Islet precursor cell (in vitro differentiated cells): ENCODE measurements around the gene AFDN.

Source experiments
- DNase-seq: peaks from one replicate; pipeline ENCODE4 v3.0.0-alpha.2; 2018

AFDN gene

DNA sequence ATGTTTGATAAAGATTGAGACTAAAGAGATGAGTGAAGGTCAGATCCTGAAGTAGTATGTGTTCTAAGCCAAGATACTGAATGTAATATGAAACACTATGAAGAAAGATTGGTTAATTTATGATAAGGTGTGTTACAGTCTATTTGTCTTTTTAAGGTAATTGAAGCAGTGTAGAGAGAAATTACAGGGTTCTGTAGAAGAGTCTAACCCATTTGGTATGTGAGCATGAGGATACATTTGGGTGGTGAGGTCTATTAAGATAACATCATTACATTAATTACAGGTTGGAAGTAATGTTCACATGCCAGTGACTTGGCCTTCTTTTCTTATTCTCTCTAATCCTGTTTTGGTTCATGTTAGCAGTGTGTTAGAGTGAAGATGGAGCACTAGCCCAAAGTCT is 61.4 kb downstream of the AFDN start:
- DNase-seq, result no peak

GRCh38 chr6:167892835-167893815 is 66.4 kb downstream of the AFDN start:
- peak; percentile 66 for DNase-seq

- no peak for DNase-seq
These were observed 68.3 kb downstream of the AFDN start for GRCh38 chr6:167894965-167895364.

DNA sequence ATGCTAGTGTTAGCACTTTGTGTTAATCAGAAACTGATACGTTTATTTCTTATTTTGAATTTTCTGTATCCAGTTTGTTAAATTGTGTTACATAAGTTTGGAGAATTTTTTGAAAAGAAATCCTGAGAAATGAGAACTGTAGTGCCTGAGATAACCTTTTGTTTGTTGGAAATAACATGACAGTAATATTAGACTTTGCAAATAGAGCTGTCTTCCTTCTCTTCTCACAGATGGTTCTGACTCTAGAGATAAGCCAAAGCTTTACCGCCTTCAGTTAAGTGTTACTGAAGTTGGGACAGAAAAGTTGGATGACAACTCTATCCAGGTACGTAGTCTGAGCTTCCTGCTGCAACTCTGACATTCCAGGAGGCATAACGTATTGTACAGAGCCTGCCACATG is 69.9 kb downstream of the AFDN start:
- DNase-seq, result no peak

DNA sequence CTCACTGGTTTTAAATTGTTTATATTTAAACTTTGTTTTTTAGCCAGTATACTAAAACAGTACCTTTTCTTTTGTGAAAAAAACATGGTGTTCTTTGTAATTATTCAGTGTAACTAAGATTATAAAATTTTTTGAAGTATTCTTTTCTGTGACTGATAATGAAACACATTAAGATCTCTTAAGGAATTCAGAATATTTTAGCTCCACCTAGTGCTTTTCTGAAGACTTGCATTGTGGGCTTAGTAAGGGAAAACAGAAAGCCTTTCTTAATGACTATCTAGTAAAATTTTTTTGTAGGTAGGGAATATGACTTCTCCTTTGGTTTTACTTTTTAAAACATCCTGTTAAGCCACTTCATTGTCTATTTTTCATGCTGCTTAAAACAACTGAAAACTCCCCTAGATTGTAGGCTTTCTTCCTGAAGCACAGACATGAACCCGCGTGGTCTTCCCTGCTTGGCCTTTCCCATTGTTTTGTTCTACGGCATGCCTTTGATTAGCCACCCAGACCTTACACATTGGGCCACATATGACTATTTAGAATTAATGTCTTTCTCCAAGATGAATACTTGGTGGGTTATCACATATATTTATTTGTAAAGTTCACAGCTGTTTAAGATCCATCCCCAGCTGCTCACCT is 72.1 kb downstream of the AFDN start:
- no peak for DNase-seq

- DNase-seq, result no peak
These were observed 78.1 kb downstream of the AFDN start for GRCh38 chr6:167904791-167905190.

DNA sequence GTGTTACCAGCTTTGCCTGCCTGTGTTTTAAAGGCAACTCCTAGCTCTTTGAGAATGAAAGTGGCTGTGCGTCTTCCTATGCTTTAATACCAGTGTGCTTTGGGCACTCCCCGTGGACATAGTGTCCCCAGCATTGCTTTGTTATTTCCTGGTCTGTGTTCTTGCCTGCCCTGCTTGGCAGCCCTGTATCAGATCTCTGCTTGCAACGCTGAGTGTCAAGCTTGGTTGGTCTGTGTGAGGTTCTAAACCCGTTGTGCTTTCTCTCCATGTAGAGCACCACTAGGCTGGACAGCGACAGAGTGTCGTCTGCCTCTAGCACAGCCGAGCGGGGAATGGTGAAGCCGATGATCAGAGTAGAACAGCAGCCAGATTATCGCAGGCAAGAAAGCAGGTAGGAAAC is 80.2 kb downstream of the AFDN start:
- DNase-seq, result peak; percentile 67

DNA sequence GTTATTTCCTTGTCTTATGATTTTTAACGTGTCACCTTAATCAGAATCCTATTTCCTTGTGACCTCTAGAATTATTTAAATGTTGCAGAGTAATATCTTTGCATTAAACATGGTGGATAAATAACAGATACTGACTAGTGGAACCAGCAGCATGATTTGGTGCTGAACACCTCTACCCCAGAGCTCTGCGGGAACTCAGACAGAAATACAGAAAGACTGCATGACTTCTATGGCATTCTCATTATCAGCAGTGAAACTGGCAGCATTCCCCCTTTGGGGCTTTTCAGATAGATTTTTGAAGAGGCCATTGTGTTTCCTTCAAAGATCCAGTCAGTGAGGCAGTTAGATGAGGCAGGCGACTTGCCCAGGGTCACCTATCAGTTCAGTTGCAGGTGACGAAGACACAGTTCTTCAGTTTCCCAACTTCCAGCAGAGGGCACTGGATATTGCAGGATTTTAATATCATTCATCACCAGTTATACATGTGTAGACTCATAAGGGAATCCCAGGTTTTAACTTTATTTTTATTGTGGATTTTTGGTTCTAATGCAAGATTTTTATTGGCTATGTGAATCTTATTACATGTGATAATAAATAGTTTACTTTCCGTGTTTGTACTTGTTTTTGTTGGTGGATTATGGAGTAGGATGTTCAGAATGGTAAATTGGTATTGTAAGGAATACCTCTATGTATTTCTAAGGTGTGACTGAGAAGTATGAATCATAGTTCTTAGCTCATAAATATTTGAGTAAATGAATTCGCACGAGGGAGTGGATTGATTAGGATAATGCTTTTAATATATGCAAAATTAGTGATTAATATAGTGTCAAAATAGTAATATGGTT is 81.3 kb downstream of the AFDN start:
- no peak for DNase-seq

DNA sequence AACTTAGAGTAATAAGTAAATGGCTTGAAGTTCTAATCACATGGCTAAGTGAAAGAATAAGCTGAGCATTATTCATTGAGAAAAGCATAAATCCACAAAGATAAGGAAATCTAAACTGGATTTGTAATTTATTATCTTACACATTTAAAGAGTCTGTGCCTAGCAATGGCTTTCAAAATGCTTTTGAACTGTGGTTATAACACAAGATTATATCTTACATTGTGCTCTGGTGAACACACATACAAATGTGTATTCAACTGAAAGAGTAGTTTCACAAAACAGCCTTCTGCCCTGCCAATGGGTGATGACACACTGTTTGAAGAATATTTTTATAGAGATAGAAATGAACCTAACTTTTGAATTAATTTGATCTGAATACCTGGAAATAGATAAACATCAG is 83.3 kb downstream of the AFDN start:
- no peak for DNase-seq

- no peak for DNase-seq
These were observed 83.9 kb downstream of the AFDN start for GRCh38 chr6:167910652-167911051.

GRCh38 chr6:167912494-167912893 is 85.8 kb downstream of the AFDN start:
- DNase-seq, result no peak

DNA sequence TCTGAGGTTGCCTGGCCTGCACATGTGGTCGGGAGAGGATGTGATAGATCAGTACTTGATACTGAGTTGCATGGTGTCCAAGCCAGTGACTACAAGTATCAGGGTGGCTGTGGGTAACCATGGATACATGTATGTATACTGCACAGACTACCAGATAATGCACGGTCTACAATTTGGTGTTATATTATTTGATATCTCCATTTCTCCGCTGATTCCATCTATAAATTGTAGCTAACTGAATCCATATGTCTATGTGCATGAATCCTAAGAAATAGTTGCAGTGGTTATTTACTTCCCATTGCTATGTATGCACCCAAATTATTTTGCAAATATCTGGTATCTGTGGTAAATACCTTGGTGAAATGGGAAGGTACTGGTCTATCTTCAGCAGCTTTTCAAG is 87.0 kb downstream of the AFDN start:
- no peak for DNase-seq

GRCh38 chr6:167915139-167915538 is 88.4 kb downstream of the AFDN start:
- DNase-seq, result no peak

GRCh38 chr6:167917551-167918154 is 90.9 kb downstream of the AFDN start:
- DNase-seq, result no peak

DNA sequence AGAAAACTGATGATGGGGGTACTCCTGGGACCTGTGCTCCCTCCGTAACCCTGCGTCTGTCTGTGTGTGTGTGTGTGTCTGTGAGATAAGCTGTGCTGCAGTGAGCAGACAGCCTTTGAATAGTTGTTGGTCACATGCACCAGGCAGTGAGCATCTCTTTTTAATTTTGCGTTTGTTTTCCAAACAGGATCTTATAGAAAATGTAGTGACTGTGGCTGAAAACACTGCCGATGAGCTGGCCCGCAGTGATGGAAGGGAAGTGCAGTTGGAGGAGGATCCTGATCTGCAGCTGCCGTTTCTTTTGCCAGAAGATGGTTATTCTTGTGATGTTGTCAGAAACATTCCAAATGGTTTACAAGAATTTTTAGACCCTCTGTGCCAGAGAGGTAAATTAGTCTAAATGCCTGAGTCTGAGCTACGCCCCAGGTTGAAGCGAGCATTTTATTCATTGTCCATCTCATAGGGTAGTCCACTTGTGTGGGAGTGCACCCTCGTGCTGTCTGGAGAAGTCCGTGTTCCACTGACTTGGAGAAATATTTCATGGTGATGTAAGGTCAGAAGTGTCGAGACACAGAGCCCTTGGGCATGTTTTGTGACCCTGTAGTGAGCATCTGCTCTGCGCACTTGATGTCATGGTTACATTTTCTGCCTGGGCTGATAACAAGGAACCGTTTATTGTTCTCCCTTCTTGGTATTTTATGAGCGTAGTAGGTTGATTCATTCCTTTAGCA is 92.0 kb downstream of the AFDN start:
- DNase-seq, result no peak

- no peak for DNase-seq
These were observed 92.6 kb downstream of the AFDN start for GRCh38 chr6:167919349-167919748.

DNA sequence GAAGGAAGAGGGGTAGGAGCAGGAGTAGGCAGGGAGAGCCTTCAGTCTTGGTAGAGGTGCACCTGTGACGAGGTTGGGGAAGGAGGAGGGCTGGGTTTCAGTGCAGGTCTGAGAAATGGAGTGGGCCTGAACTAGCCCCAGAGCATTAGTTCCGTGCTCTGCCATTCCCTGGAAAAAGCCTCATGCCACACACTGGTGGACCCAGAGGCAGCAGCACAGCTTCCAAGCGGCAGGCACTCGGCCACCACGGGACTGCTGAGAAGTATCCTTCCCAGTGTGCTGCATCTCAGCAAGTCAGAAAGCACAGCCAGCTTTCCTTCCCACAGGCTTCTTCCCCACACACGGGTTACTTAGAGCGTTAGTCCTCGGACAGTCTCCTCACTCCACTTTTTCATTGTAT is 93.5 kb downstream of the AFDN start:
- no peak for DNase-seq

GRCh38 chr6:167921831-167922230 is 95.1 kb downstream of the AFDN start:
- no peak for DNase-seq

DNA sequence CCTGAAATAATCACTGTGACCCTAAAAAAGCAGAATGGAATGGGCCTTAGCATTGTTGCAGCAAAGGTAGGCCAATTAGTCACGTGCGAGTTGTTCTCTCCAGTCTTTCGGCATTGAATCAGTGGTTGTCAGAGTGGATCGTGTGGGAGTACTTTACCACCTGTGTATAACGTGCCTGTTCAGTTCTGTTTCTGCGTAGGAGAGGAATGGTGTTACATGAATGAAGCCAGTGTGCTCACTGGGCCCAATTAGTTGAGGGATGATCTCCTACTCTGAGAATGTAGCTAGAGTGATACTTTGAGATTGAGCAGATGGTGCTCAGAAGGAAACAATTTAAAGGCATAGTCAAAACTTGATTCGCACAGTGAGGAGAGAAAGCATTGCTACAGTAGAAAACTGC is 98.3 kb downstream of the AFDN start:
- peak; percentile 81 for DNase-seq

GRCh38 chr6:167927246-167927645 is 100.5 kb downstream of the AFDN start:
- no peak for DNase-seq

- no peak for DNase-seq
These were observed 101.4 kb downstream of the AFDN start for GRCh38 chr6:167928111-167928510.

- no peak for DNase-seq
These were observed 103.6 kb downstream of the AFDN start for GRCh38 chr6:167930295-167930694.
